Stimulated activated CD8-positive, alpha-beta memory T cell treated with anti-CD3 and anti-CD28 coated beads, Interleukin-4, amount 100 ng/mL, for 4 hours (primary cell): ENCODE results near the gene PAEP.
"Not testable (repeated sequence)": the region's sequence is repeated elsewhere in the genome, so short reads cannot be mapped to it uniquely, and the experiment has no call there.

Source experiments
- DNase-seq, 2 donors: peaks; one replicate each; pipeline ENCODE4 v3.0.0-alpha.2; 2020; ENCODE audit warnings: low read depth in 2 of 2, low spot score in 1 of 2

The PAEP gene

GRCh38 chr9:135549478-135550343 is 11.8 kb upstream of the PAEP start:
- not testable (repeated sequence) for DNase-seq

- no peak for DNase-seq
These were observed 11.1 kb upstream of the PAEP start for GRCh38 chr9:135550344-135550918.

GRCh38 chr9:135551031-135551430 is 10.5 kb upstream of the PAEP start:
- no peak for DNase-seq

DNA sequence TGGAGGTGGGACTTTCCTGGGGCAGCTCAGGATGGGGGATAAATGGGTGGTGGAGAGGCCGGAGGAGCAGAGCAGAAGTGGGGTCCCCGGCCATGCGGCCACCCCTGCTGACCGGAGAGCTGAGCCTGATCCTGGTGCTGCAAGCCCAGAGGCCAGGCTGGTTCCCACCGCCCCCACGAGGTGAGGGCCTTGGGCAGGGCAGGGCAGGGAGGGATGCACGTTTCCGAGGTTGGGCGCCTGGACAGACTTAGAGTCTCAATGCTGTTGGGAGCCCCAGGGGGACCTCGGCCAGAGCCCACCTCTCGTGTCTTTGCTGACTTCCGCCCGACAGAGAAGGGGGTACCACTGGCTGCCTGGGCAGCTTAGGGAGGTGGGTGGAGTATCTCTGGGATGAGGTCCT is 10.1 kb upstream of the PAEP start:
- no peak for DNase-seq

GRCh38 chr9:135552021-135552697 is 9.4 kb upstream of the PAEP start:
- no peak for DNase-seq

DNA sequence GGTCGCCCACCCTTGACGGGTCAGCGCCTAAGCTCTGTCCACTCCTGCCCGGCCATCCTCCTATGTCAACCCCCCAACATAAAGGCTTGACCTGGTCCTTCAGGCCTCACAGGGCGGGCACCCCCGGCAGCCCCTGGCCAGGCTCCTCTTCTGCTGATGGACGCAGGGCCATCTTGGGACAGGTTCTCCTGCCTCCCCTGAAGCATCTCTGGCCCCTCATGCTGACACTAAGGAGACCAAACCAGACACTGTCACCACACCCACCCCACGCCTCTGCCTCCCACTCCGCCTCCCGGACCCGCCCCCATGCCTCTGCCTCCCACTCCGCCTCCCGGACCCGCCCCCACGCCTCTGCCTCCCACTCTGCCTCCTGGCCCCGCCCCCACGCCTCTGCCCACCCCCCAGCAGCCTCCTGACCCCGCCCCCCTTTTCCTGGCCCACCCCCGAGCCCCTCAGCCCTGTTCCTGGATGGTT is 8.8 kb upstream of the PAEP start:
- DNase-seq: no peak

DNA sequence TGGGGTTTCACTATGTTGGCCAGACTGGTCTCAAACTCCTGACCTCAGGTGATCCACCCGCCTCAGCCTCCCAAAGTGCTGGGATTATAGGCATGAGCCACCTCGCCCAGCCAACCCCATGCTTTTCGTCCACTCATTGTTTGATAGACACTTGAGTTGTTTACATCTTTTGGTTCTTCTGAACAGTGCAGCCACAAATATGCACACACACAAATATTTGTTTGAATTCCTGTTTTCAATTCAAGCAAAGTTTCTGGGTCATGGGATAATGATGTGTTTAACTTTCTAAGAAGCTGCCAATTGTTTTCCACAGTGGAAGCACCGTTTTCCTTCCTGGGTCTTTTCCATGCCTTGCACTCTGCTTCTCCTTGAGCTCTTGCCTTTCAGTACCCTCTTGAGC is 6.8 kb upstream of the PAEP start:
- DNase-seq: no peak

DNA sequence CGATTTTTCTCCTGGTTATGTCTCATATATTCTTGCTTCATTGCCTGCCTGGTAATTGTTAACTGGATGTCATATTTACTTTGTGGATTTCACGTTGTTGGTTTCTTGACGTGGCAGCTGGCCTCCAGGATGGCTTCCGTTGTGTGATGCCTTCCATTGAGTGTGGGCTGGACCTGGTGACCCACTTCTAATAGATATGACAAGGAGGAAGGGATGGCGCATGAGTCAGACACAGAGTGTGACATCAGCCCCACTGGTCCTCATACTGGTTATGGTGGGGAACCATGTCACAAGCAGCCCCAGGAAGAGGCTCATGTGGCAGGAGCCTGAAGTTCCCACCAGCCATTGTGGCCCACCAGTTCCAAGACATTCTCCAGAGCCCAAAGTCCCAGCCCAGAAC is 6.4 kb upstream of the PAEP start:
- DNase-seq: no peak

DNA sequence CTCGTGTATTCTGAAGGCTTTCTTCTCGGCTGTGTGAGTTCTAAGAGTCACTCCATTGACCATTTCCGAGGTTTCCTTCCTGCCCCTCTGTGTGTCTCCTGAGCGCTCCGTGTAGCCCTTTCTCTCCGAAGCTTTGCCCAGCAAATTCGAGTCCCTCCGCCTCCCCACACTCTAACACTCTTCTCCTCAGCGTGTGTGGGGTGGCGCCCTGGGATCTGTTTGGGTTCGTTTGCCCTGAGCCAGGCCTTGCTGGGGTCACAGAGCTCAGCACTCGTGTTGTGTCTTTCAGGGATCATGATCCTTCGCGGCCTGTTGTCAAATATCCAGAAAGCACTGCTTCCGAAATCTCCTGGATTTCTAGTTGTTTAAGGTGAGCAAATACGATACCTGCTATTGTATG is 5.6 kb upstream of the PAEP start:
- DNase-seq: no peak

- no peak for DNase-seq
These were observed 1.9 kb upstream of the PAEP start for GRCh38 chr9:135559606-135560005.

- no peak for DNase-seq
These were observed 734 bp downstream of the PAEP start for GRCh38 chr9:135562235-135562745.

- DNase-seq: no peak
These were observed 1.5 kb downstream of the PAEP start for GRCh38 chr9:135563039-135563476.

DNA sequence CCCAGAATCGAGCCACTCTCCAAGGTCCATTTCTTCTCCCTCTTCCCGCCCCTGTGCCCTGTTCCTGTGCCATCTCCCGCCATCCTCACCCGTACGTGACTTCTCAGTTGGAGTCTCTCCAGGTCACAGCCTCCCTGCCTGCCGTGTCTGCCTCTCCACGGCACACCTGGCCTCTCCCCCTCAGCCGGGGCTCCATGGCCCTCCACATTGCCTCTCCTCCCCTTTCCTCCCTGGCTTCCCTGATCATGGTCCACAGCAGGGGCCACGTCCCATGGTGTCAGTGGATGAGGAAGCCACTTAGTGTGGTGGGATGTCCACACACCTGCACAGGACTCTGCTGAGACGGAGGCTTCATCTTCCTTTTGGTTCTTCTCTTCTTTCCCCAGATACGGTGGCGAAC is 2.3 kb downstream of the PAEP start:
- no peak for DNase-seq

DNA sequence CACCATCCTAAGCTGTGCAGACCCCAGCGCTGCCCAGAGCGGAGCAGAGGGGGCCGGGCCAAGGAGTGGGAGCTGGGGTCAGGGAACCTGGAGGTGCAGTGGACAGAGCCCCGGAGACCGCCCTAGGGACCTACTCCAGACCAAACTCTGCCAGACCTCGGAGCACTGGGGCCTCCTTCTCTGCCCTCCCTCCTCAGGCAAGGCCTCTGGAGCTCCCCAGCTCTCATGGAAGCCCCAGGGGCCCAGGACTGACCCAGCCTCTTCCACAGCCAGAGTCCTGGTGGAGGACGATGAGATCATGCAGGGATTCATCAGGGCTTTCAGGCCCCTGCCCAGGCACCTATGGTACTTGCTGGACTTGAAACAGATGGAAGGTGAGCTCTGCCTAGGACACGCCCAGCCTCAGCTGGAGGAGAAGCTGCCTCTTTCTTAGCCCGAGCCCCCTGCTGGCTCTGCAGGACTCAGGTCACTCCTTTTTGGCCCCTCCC is 3.6 kb downstream of the PAEP start:
- no peak for DNase-seq

- DNase-seq: no peak
These were observed 4.1 kb downstream of the PAEP start for GRCh38 chr9:135565636-135566035.

GRCh38 chr9:135566552-135566951 is 5.0 kb downstream of the PAEP start:
- DNase-seq: no peak

DNA sequence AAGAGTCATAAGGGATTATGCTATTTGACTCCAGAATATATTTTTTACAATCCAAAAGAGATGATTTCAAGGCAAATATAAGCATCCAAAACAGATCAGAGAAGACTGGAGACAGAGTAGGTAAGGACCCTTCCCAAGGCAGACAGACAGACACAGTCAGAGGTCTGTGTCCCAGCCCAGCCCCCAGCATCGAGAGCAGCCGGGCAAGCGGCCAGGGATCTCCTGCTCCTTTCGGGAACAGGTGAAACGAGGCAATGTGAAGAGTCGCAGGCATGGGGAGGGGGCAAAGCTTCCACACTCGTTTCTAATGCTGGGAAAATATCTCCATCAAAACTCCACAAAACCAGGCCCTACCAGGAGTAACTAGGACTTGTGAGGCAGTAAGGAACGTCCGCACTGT is 5.8 kb downstream of the PAEP start:
- DNase-seq: no peak

DNA sequence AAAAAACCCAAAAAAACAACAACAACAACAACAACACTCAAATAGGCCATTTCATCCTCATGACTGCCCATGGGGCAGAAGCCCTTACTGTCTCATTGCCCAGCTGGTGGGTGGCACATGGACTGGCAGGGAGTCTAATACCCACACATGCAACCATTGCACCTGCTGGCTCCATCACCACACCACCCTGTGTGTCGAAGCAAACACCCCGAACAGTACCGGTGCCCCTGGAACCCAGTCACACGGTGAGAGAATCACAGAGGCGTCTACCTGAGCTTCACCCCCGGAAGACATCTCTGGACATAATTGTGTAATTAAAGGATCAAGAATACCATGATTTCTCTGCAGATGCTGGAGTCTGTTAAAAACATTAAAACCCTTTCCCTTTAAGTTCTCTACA is 6.5 kb downstream of the PAEP start:
- DNase-seq: no peak

DNA sequence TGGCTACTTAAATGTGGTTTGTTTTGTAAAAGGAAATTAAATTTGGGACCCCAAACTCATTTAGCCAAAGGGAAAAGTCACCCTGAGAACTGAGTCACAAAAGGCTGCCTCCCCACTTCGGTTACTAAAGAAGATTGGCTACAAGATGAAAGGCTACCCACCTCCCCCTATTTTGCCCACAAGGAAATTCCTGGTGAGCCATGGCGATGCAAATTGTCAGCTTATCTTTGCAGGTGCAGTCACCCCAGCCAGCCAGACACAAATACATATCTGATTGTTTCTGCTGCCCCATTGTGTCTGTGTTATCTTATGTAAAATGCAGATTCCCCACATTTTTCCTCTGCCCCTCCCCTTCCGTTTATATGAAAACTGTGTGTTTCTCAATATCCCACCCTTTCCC is 8.9 kb downstream of the PAEP start:
- no peak for DNase-seq

GRCh38 chr9:135572233-135572632 is 10.7 kb downstream of the PAEP start:
- no peak for DNase-seq

DNA sequence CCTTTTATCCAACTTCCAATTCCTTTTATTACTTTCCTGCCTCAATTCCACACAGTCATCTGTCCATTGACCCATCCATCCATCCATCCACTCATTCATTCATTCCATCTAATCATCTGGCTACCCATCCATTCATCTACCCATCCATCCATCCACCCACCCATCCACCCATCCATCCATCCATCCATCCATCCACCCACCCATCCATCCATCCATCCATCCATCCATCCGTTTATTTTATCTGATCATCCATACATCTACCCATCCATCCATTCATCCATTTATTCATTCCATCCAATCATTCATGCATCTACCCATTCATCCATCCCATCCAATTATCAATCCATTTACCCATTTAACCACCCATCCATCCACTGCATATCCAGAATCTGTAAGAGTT is 11.6 kb downstream of the PAEP start:
- DNase-seq: no peak

DNA sequence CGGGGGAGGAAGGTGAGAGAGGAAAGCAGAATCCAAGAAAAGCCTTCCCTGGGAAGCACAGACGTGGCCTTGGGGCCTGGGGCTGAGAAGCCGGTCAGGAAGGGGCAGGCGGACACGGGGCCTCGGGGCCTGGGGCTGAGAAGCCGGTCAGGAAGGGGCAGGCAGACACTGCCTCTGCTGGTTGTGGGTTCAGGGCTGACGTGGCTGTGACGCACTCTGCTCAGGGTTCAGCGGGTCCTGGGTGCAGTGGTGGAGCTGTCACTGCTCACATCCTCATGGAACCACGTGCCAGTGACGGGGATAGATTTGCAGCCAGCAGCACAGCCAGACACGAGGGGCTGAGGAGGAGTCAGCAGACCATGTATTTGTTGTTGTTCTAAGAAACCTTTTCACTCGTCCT is 12.8 kb downstream of the PAEP start:
- DNase-seq: no peak
